CD14-positive monocyte (primary cell): ENCODE data around the gene RTP3. TPM values are rescaled to one million over a fixed set of nuclear protein-coding genes. Genes with fewer than 3 reads are reported as not detected.

Experiments
- DNase-seq, 3 donors: peaks; one replicate each; pipeline ENCODE4 v3.0.0-alpha.2; 2011 to 2022
- H2AFZ ChIP-seq: 2 replicates; pipeline ENCODE4 v1.6.0; 2012; ENCODE audit warnings: mild to moderate bottlenecking, low read depth, low read length, inconsistent platforms; ENCODE audit not compliant: insufficient read depth, poor library complexity, severe bottlenecking
- H3K27ac ChIP-seq, 2 donors: 1 replicate in 1 of 2; 2 replicates in 1 of 2; pipeline ENCODE4 v1.5.1; 2012 to 2013; ENCODE audit warnings: low read length in 2 of 2, control low read depth in 1 of 2, inconsistent platforms in 1 of 2, low read depth in 1 of 2, mild to moderate bottlenecking in 1 of 2
- H3K27me3 ChIP-seq, 2 donors: one replicate each; pipeline versions ENCODE4 v1.6.0 to v1.6.1; 2011 to 2013; ENCODE audit warnings: low read length in 2 of 2; ENCODE audit not compliant: control insufficient read depth in 2 of 2, insufficient read depth in 2 of 2
- H3K36me3 ChIP-seq, 2 donors: replicated peaks in 1 of 2; 1 replicate in 1 of 2; 2 replicates in 1 of 2; pipeline versions ENCODE4 v1.5.1 to v1.6.1; 2012 to 2013; ENCODE audit warnings: low read length in 2 of 2, control low read depth in 1 of 2, inconsistent platforms in 1 of 2, mild to moderate bottlenecking in 1 of 2; ENCODE audit not compliant: insufficient read depth in 2 of 2, control insufficient read depth in 1 of 2
- H3K4me1 ChIP-seq, 2 donors: 1 replicate in 1 of 2; 2 replicates in 1 of 2; pipeline versions ENCODE4 v1.5.1 to v1.6.1; 2012 to 2013; ENCODE audit warnings: low read length in 2 of 2, control low read depth in 1 of 2, inconsistent platforms in 1 of 2, mild to moderate bottlenecking in 1 of 2, moderate library complexity in 1 of 2; ENCODE audit not compliant: insufficient read depth in 2 of 2, control insufficient read depth in 1 of 2
- H3K4me2 ChIP-seq: replicated peaks from 2 replicates; pipeline ENCODE3; 2012; ENCODE audit warnings: low read length, moderate library complexity, mild to moderate bottlenecking; ENCODE audit not compliant: poor library complexity, severe bottlenecking; ENCODE audit errors: extremely low read depth
- H3K4me3 ChIP-seq, 3 experiments: fragments of 200-600 bp in 1 of 3; sonication (generic) in 1 of 3; replicated peaks in 1 of 3; 1 replicate in 2 of 3; 2 replicates in 1 of 3; pipeline ENCODE4 v1.5.1; 2011 to 2013; ENCODE audit warnings: low read length in 3 of 3, mild to moderate bottlenecking in 3 of 3, control low read depth in 2 of 3, low read depth in 2 of 3, inconsistent platforms in 1 of 3, moderate library complexity in 1 of 3
- H3K79me2 ChIP-seq: 2 replicates; pipeline ENCODE4 v1.6.0; 2012; ENCODE audit warnings: mild to moderate bottlenecking, control low read depth, inconsistent platforms, low read length, moderate library complexity; ENCODE audit not compliant: insufficient read depth
- H3K9ac ChIP-seq: 2 replicates; pipeline ENCODE4 v1.6.0; 2017; ENCODE audit warnings: low read length, mild to moderate bottlenecking; ENCODE audit not compliant: insufficient read depth, poor library complexity, severe bottlenecking
- H3K9me3 ChIP-seq, 2 donors: replicated peaks in 1 of 2; 1 replicate in 1 of 2; 2 replicates in 1 of 2; pipeline versions ENCODE4 v1.5.1 to v1.6.1; 2012 to 2013; ENCODE audit warnings: low read length in 2 of 2, control low read depth in 1 of 2; ENCODE audit not compliant: control insufficient read depth in 1 of 2, insufficient read depth in 1 of 2
- H4K20me1 ChIP-seq: 2 replicates; pipeline ENCODE4 v1.6.0; 2012; ENCODE audit warnings: mild to moderate bottlenecking, low read length, control low read depth, moderate library complexity; ENCODE audit not compliant: insufficient read depth
- H3K27ac Mint-ChIP-seq, 7 donors: one replicate each; pipeline ENCODE4 v1.8.0; 2020; ENCODE audit warnings: mild to moderate bottlenecking in 7 of 7, mixed read lengths in 7 of 7, moderate library complexity in 6 of 7, inconsistent platforms in 2 of 7
- H3K27me3 Mint-ChIP-seq, 3 donors: one replicate each; pipeline ENCODE4 v1.8.0; 2021 to 2022; ENCODE audit warnings: low read depth in 3 of 3, mild to moderate bottlenecking in 3 of 3, mixed read lengths in 3 of 3, moderate library complexity in 3 of 3, inconsistent platforms in 1 of 3
- H3K36me3 Mint-ChIP-seq, 2 donors: one replicate each; pipeline ENCODE4 v1.8.0; 2020; ENCODE audit warnings: mixed read lengths in 2 of 2, inconsistent platforms in 1 of 2, mild to moderate bottlenecking in 1 of 2
- H3K4me1 Mint-ChIP-seq: one replicate; pipeline ENCODE4 v1.8.0; 2020; ENCODE audit warnings: mild to moderate bottlenecking, mixed read lengths
- H3K4me3 Mint-ChIP-seq, 2 donors: one replicate each; pipeline ENCODE4 v1.8.0; 2020; ENCODE audit warnings: mild to moderate bottlenecking in 2 of 2, mixed read lengths in 2 of 2, moderate library complexity in 1 of 2
- H3K9me3 Mint-ChIP-seq, 7 donors: one replicate each; pipeline ENCODE4 v1.8.0; 2020 to 2022; ENCODE audit warnings: mixed read lengths in 7 of 7, mild to moderate bottlenecking in 6 of 7, moderate library complexity in 6 of 7, inconsistent platforms in 2 of 7
- CTCF ChIP-seq: fragments of 200-600 bp; IDR thresholded peaks from one replicate; pipeline ENCODE4 v1.8.0; 2022; ENCODE audit warnings: antibody characterized with exemption, mild to moderate bottlenecking
- WGBS: methylation state at CpG from one replicate; pipeline ENCODE4 v1.1.5; 2013; ENCODE audit warnings: missing lambda C conversion rate; ENCODE audit not compliant: insufficient coverage; 5-methylcytosine and 5-hydroxymethylcytosine counted together
- intact Hi-C, 2 donors: fragments of 100-400 bp; cut with micrococcal nuclease; formaldehyde crosslinking; loops; one replicate each; pipeline versions ENCODE4 v1.15.0 to v1.15.1; 2023
- polyA plus RNA-seq, 3 donors: library from polyadenylated mRNA; depleted of rRNA in 1 of 3; unstranded in 2 of 3; stranded (reverse) in 1 of 3; fragments of 300-500 nt in 2 of 3; fragments of >200 nt in 1 of 3; fragmentation: Illumina TruSeq in 2 of 3; gene quantifications; 1 replicate in 2 of 3; 2 replicates in 1 of 3; pipeline ENCODE4 v1.2.3, GENCODE V29; 2012 to 2021

RTP3 gene
- polyA plus RNA-seq, 3 donors: not detected

- intact Hi-C loops: loop anchor here (5.0 to 10.0 kb wide), 2 partner anchors 64 to 132 kb away; no protein-coding TSS in a partner anchor
- Histone ChIP-seq H4K20me1 (no peaks in the 10 kb centered on the region), H3K9ac (no peak overlapping the region), H3K4me2 (no peak overlapping the region), H3K36me3 (no peaks in the 10 kb centered on the region), H3K27me3 (no peaks in the 10 kb centered on the region), H3K9me3 (no peaks in the 10 kb centered on the region), H3K79me2 (no peaks in the 10 kb centered on the region), H3K27ac (no peak overlapping the region), H3K4me1 (peaks cover 3 to 8% of the 10 kb centered on the region in 2 donors), H3K4me3 (no peak overlapping the region), H2AFZ (no peak overlapping the region)
- H3K36me3 Mint-ChIP-seq: no peaks in the 10 kb centered on the region
- H3K27ac Mint-ChIP-seq: no peak overlapping the region
- H3K9me3 Mint-ChIP-seq: peaks cover 0 to 7% (median 2%) of the 10 kb centered on the region in 7 donors
- no peak overlapping the region for H3K4me3 Mint-ChIP-seq
- no peak for TF ChIP-seq CTCF
- 63% methylated on average over 1 of the region's 6 CpGs for WGBS
- H3K4me1 Mint-ChIP-seq: peaks cover 7% of the 10 kb centered on the region
- H3K27me3 Mint-ChIP-seq: peaks cover 2 to 6% (median 2%) of the 10 kb centered on the region in 3 donors
- no peak for DNase-seq
Measured at GRCh38 chr3:46490338-46491084, 7.3 kb upstream of the RTP3 start.

GRCh38 chr3:46491089-46492070 lies 6.4 kb upstream of the RTP3 start:
- no peak for TF ChIP-seq CTCF
- H3K27ac ChIP-seq: no peak overlapping the region
- peaks cover 0 to 7% (median 2%) of the 10 kb centered on the region in 7 donors for H3K9me3 Mint-ChIP-seq
- H3K27ac Mint-ChIP-seq: no peak overlapping the region
- no peak overlapping the region for H3K4me3 ChIP-seq
- no peak overlapping the region for H3K9ac ChIP-seq
- H3K9me3 ChIP-seq: no peaks in the 10 kb centered on the region
- H3K4me1 ChIP-seq: peaks cover 3 to 8% of the 10 kb centered on the region in 2 donors
- peaks cover 2 to 4% (median 2%) of the 10 kb centered on the region in 3 donors for H3K27me3 Mint-ChIP-seq
- no peak overlapping the region for H2AFZ ChIP-seq
- no peak overlapping the region for H3K4me2 ChIP-seq
- intact Hi-C loops: loop anchor here (5.0 to 10.0 kb wide), 2 partner anchors 63 to 131 kb away; no protein-coding TSS in a partner anchor
- H3K4me1 Mint-ChIP-seq: peaks cover 7% of the 10 kb centered on the region
- H3K36me3 Mint-ChIP-seq: no peaks in the 10 kb centered on the region
- DNase-seq: no peak
- no peak overlapping the region for H3K4me3 Mint-ChIP-seq
- no peaks in the 10 kb centered on the region for H3K79me2 ChIP-seq
- H4K20me1 ChIP-seq: no peaks in the 10 kb centered on the region
- WGBS: 91% methylated on average over 7 of the region's 11 CpGs
- H3K27me3 ChIP-seq: no peaks in the 10 kb centered on the region
- H3K36me3 ChIP-seq: no peaks in the 10 kb centered on the region
